ENCODE data around the gene STRBP. TPM values are rescaled to one million over a fixed set of nuclear protein-coding genes. Genes with fewer than 3 reads are reported as not detected.
A peak's percentile ranks its signal among the peaks of the same experiment; 100 is the strongest.

The STRBP gene
- total and polyA plus RNA-seq, 2 of the 4 experiments (the other 2 are of a cell fraction) = 2.1 to 2.5 TPM

GRCh38 chr9:123111427-123112014 lies 156.9 kb downstream of the STRBP start:
- no peak for DNase-seq

More at GRCh38 chr9:123111427-123112014, 156.9 kb downstream of the STRBP start:
- no peak overlapping the region for H3K56ac ChIP-seq (ENCODE audit: extremely low read depth, insufficient read depth, low read length)
- 60% methylated on average over 5 of the region's 8 CpGs; no CpG with 5 or more reads in 1 of the 2 experiments for WGBS, 2 experiments (ENCODE audit: extremely low coverage in 2 of 2, insufficient read length in 1 of 2)
- no peak overlapping the region for H3K4ac ChIP-seq (ENCODE audit: low read depth, low read length)
- POLR2A ChIA-PET (ENCODE audit: unreplicated experiment) = no interaction called here
- H2AK5ac ChIP-seq (ENCODE audit: low read depth, low read length) = no peak overlapping the region
- H3K27ac ChIP-seq (ENCODE audit: insufficient read depth, low read length) = no peak overlapping the region
- in situ Hi-C loops (cut with MboI; ENCODE audit: low sequenced_read_pairs) (no loop called here), intact Hi-C loops (cut with micrococcal nuclease) (no loop called here), dilution Hi-C loops (cut with HindIII; ENCODE audit: low sequenced_read_pairs, unreplicated experiment) (no loop called here)
- H2BK120ac ChIP-seq (ENCODE audit: low read depth, low read length) = no peak overlapping the region
- H4K8ac ChIP-seq (ENCODE audit: low read depth in 2 of 2, low read length in 2 of 2) = no peak overlapping the region
- no peak overlapping the region for H3K14ac ChIP-seq (replicated peaks; ENCODE audit: low read depth, low read length)
- no peak overlapping the region for H3K23ac ChIP-seq (ENCODE audit: low read depth, low read length)
- H2BK15ac ChIP-seq (ENCODE audit: low read depth, low read length) = no peak overlapping the region
- 0 out of 2 replicates have a peak overlapping the region, but pooled peaks have one; percentile 20 for H4K91ac ChIP-seq (ENCODE audit: insufficient read depth, low read depth, low read length)
- CTCF ChIA-PET = no interaction called here
- no peaks in the 10 kb centered on the region for H3K27me3 ChIP-seq (ENCODE audit: control insufficient read depth, insufficient read depth, low read length)
- no peak for ATAC-seq (ENCODE audit: low read depth)
- no peak overlapping the region for H3K18ac ChIP-seq (ENCODE audit: low read depth, low read length)
- H2BK5ac ChIP-seq (ENCODE audit: low read depth, low read length, poor library complexity, severe bottlenecking) = no peak overlapping the region
- no peak overlapping the region for H3K4me2 ChIP-seq (ENCODE audit: low read depth, low read length)
- no peaks in the 10 kb centered on the region for H3K9me3 ChIP-seq (ENCODE audit: control insufficient read depth, insufficient read depth, low read length)
- TF ChIP-seq CHD1 (IDR thresholded peaks at IDR 0.05; ENCODE audit: low read depth, low read length) = no peak
- no TSS peak for BruUV-seq (replicated peaks)
- no peaks in the 10 kb centered on the region for H4K20me1 ChIP-seq (ENCODE audit: insufficient read depth, low read length)
- no peak overlapping the region for H2AFZ ChIP-seq (replicated peaks; ENCODE audit: low read length, poor library complexity)
- no peaks in the 10 kb centered on the region for H3K79me1 ChIP-seq (ENCODE audit: low read depth in 1 of 2, low read length in 2 of 2)
- H3K9ac ChIP-seq (ENCODE audit: low read depth, low read length) = no peak overlapping the region
- H3K36me3 ChIP-seq (ENCODE audit: control insufficient read depth, insufficient read depth, low read length) = peaks cover 27% of the 10 kb centered on the region
- no peak overlapping the region for H2BK20ac ChIP-seq (ENCODE audit: low read depth, low read length)
- H2AK9ac ChIP-seq (replicated peaks; ENCODE audit: low read depth, low read length, poor library complexity) = no peak overlapping the region
- H3K9me1 ChIP-seq (ENCODE audit: insufficient read depth, low read length) = peaks cover 6% of the 10 kb centered on the region; the same call in 1 of the 2 replicates
- H3K4me1 ChIP-seq (ENCODE audit: control insufficient read depth, insufficient read depth, low read length) = no peaks in the 10 kb centered on the region
- no peak overlapping the region for H3K4me3 ChIP-seq (ENCODE audit: insufficient read depth, low read depth, low read length)
- H4K5ac ChIP-seq (ENCODE audit: low read depth, low read length) = no peak overlapping the region

All from IMR-90 (cell line).